ENCODE results near the gene C1orf21.

DNA sequence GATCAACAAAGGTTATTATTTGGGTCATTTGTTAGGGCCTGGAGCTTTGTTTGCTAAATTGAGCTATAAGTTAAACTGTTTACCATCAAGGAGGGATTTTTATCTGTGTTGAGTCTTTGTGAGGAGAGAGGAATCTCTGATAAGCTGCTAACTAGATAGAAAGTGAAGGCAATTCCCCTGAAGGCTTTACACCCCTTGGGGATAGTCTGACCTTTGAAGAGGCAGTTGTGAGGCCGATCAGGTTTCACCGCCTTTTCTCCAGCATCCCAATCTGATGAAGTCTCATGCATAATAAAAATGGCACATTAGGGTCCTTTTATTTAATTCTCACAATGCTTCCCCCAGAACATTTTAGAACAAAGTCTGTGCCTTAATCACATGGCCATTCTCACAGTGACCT is 21.8 kb downstream of the C1orf21 start:
- TF ChIP-seq POLR2AphosphoS5 (IDR thresholded peaks at IDR 0.05; ENCODE audit: low read depth, low read length) (no peak), TAF1 (IDR thresholded peaks at IDR 0.05; ENCODE audit: borderline replicate concordance, low read depth, low read length) (no peak), POLR2A (IDR thresholded peaks at IDR 0.05; ENCODE audit: low read depth, low read length) (no peak)
